Neural progenitor cell (in vitro differentiated cells): ENCODE data around the gene TMED9. TPM values are rescaled to one million over a fixed set of nuclear protein-coding genes. Genes with fewer than 3 reads are reported as not detected.
A peak's percentile ranks its signal among the peaks of the same experiment; 100 is the strongest.
"Not testable (repeated sequence)": the region's sequence is repeated elsewhere in the genome, so short reads cannot be mapped to it uniquely, and the experiment has no call there.

Experiments
- DNase-seq: peaks from one replicate; pipeline ENCODE4 v3.0.0-alpha.2; 2016; ENCODE audit warnings: low spot score
- H2AFZ ChIP-seq: fragments of 200-600 bp; sonication (generic); replicated peaks from 2 replicates; pipeline ENCODE4 v1.6.1; 2016; ENCODE audit warnings: antibody characterized with exemption
- H3F3A ChIP-seq: fragments of 200-600 bp; sonication (generic); 2 replicates; pipeline ENCODE4 v1.6.1; 2016; ENCODE audit warnings: antibody characterized with exemption, low read depth
- H3K27ac ChIP-seq: fragments of 200-600 bp; sonication (generic); 2 replicates; pipeline ENCODE4 v1.5.1; 2016; ENCODE audit warnings: mild to moderate bottlenecking
- H3K27me3 ChIP-seq: fragments of 200-600 bp; sonication (generic); 2 replicates; pipeline ENCODE4 v1.6.1; 2016; ENCODE audit warnings: mild to moderate bottlenecking, moderate library complexity
- H3K36me3 ChIP-seq: fragments of 200-600 bp; sonication (generic); 2 replicates; pipeline ENCODE4 v1.5.1; 2016
- H3K4me1 ChIP-seq: fragments of 200-600 bp; sonication (generic); 2 replicates; pipeline ENCODE4 v1.6.1; 2016; ENCODE audit warnings: mixed run types
- H3K4me2 ChIP-seq: fragments of 200-600 bp; sonication (generic); 2 replicates; pipeline ENCODE4 v1.6.1; 2016
- H3K4me3 ChIP-seq: fragments of 200-600 bp; sonication (generic); 2 replicates; pipeline ENCODE4 v1.5.1; 2016
- H3K79me2 ChIP-seq: fragments of 200-600 bp; sonication (generic); 2 replicates; pipeline ENCODE4 v1.6.1; 2016; ENCODE audit warnings: low read depth
- H3K9ac ChIP-seq: fragments of 200-600 bp; sonication (generic); 2 replicates; pipeline ENCODE4 v1.6.1; 2016
- H3K9me3 ChIP-seq: fragments of 200-600 bp; sonication (generic); 2 replicates; pipeline ENCODE4 v1.5.1; 2016; ENCODE audit warnings: low read depth
- H4K20me1 ChIP-seq: fragments of 200-600 bp; sonication (generic); 2 replicates; pipeline ENCODE4 v1.6.1; 2016; ENCODE audit warnings: low read depth
- H3K27ac Mint-ChIP-seq: 3 replicates; pipeline ENCODE4 v1.8.0; 2021; ENCODE audit warnings: mixed read lengths
- H3K27me3 Mint-ChIP-seq: 2 replicates; pipeline ENCODE4 v1.8.0; 2022; ENCODE audit warnings: low read depth, mild to moderate bottlenecking, inconsistent platforms, moderate library complexity, mixed read lengths; ENCODE audit not compliant: insufficient read depth
- H3K36me3 Mint-ChIP-seq: 3 replicates; pipeline ENCODE4 v1.8.0; 2021; ENCODE audit warnings: mixed read lengths
- H3K4me1 Mint-ChIP-seq: 3 replicates; pipeline ENCODE4 v1.8.0; 2021; ENCODE audit warnings: mixed read lengths
- H3K4me3 Mint-ChIP-seq: 3 replicates; pipeline ENCODE4 v1.8.0; 2021; ENCODE audit warnings: mild to moderate bottlenecking, moderate library complexity, mixed read lengths
- H3K9me3 Mint-ChIP-seq: 3 replicates; pipeline ENCODE4 v1.8.0; 2020; ENCODE audit warnings: mixed read lengths
- CTCF ChIP-seq: fragments of 200-600 bp; sonication (generic); IDR thresholded peaks from 2 replicates; pipeline ENCODE4 v1.5.1; 2017; ENCODE audit warnings: antibody characterized with exemption, mild to moderate bottlenecking
- EZH2 ChIP-seq: fragments of 200-600 bp; sonication (generic); IDR thresholded peaks from 2 replicates; pipeline ENCODE4 v1.6.1; 2017; ENCODE audit warnings: antibody characterized with exemption, mild to moderate bottlenecking, moderate library complexity
- EZH2phosphoT487 ChIP-seq: fragments of 200-600 bp; sonication (generic); IDR thresholded peaks from 2 replicates; pipeline ENCODE4 v1.6.1; 2017; ENCODE audit warnings: antibody characterized with exemption
- total RNA-seq: library from RNA; depleted of rRNA; stranded (reverse); fragments of >200 nt; gene quantifications from 2 replicates; pipeline ENCODE4 v1.2.3, GENCODE V29; 2015; ENCODE audit warnings: low replicate concordance

The TMED9 gene
- total RNA-seq, 1 donor from 2014 or later = 30.9 TPM

- H3K9ac ChIP-seq = no peak overlapping the region
- Mint-ChIP-seq H3K9me3 (no peaks in the 10 kb centered on the region), H3K4me1 (peaks cover 5% of the 10 kb centered on the region), H3K4me3 (no peak overlapping the region), H3K36me3 (peaks cover 4% of the 10 kb centered on the region), H3K27me3 (peaks cover 6% of the 10 kb centered on the region), H3K27ac (peak overlapping the region; percentile 74)
- H3K27me3 ChIP-seq = no peaks in the 10 kb centered on the region
- no peaks in the 10 kb centered on the region for H3K4me1 ChIP-seq
- no peaks in the 10 kb centered on the region for H3K36me3 ChIP-seq
- no peak overlapping the region for H3K4me2 ChIP-seq
- no peak for DNase-seq
- H2AFZ ChIP-seq = no peak overlapping the region
- no peaks in the 10 kb centered on the region for H3K79me2 ChIP-seq
- H4K20me1 ChIP-seq = no peaks in the 10 kb centered on the region
- no peaks in the 10 kb centered on the region for H3K9me3 ChIP-seq
- no peak for TF ChIP-seq EZH2phosphoT487
- no peak for TF ChIP-seq EZH2
- no peak for TF ChIP-seq CTCF
- no peak overlapping the region for H3K27ac ChIP-seq
- no peak overlapping the region for H3K4me3 ChIP-seq
- peaks cover 9% of the 10 kb centered on the region for H3F3A ChIP-seq
Observed at GRCh38 chr5:177612215-177612673, 20.2 kb downstream of the TMED9 start.

DNA sequence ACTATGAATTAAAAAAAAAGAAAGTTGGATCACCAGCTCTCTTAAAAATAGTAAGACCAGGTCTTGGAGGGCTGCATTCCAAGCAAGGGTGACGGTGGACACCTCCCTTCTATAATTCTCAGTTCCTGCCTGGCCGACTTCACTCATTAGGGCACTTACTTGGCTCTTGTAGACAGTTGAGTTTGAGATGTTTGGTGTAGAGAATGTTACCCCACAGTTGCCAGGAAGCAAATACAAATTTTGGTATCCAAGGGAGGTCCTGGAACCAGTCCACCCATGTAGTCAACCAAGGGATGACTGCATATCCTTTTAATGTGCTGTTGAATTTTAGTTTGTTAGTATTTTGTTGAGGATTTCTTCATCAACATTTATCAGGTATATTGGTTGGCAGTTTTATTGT is 28.6 kb downstream of the TMED9 start:
- Histone ChIP-seq H3K9me3 (no peaks in the 10 kb centered on the region), H3K27ac (no peak overlapping the region), H3K9ac (no peak overlapping the region), H3K79me2 (no peaks in the 10 kb centered on the region), H3K36me3 (no peaks in the 10 kb centered on the region), H3K4me2 (no peak overlapping the region), H3K27me3 (no peaks in the 10 kb centered on the region), H2AFZ (no peak overlapping the region), H4K20me1 (no peaks in the 10 kb centered on the region), H3K4me1 (no peaks in the 10 kb centered on the region), H3K4me3 (no peak overlapping the region), H3F3A (no peaks in the 10 kb centered on the region)
- Mint-ChIP-seq H3K27me3 (no peaks in the 10 kb centered on the region), H3K4me3 (no peak overlapping the region), H3K9me3 (no peaks in the 10 kb centered on the region), H3K27ac (no peak overlapping the region), H3K4me1 (no peaks in the 10 kb centered on the region), H3K36me3 (peaks cover 53% of the 10 kb centered on the region)
- DNase-seq = no peak
- no peak for TF ChIP-seq EZH2phosphoT487
- TF ChIP-seq CTCF = no peak
- TF ChIP-seq EZH2 = no peak

DNA sequence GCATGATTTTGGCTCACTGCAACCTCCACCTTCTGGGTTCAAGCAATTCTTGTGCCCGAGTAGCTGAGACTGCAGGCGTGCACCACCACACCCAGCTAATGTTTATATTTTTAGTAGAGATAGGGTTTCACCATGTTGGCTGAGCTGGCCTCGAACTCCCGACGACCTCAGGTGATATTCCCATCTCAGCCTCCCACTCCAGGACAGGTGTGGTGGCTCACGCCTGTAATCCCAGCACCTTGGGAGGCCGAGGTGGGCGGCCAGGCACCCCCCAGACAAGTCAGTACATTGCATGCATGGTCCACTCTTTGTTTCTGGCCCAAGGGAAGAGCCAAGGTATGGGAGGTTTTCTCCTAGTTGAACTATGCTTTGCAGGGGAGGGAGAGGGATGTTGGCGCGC is 32.2 kb downstream of the TMED9 start:
- H3K27ac Mint-ChIP-seq, H3K9ac ChIP-seq, H3K79me2 ChIP-seq, H3K4me1 ChIP-seq, H3K4me3 Mint-ChIP-seq, H3F3A ChIP-seq, H3K4me2 ChIP-seq, H3K4me3 ChIP-seq, H3K4me1 Mint-ChIP-seq, H3K27me3 Mint-ChIP-seq, DNase-seq, H3K36me3 ChIP-seq, H4K20me1 ChIP-seq, H3K27me3 ChIP-seq, H2AFZ ChIP-seq, H3K9me3 ChIP-seq, H3K27ac ChIP-seq, H3K9me3 Mint-ChIP-seq: not testable (repeated sequence)
- H3K36me3 Mint-ChIP-seq = peaks cover 36% of the 10 kb centered on the region

GRCh38 chr5:177630186-177630585 is 38.2 kb downstream of the TMED9 start:
- not testable (repeated sequence) for H3K4me3 Mint-ChIP-seq, H3K4me1 ChIP-seq, H3K27ac Mint-ChIP-seq

GRCh38 chr5:177634912-177635311 is 42.9 kb downstream of the TMED9 start:
- not testable (repeated sequence) for H3K27me3 Mint-ChIP-seq, H3K4me1 Mint-ChIP-seq, H3K9me3 ChIP-seq, DNase-seq, H3K4me3 Mint-ChIP-seq, H3K9ac ChIP-seq, H3K4me2 ChIP-seq, H3K79me2 ChIP-seq, H3F3A ChIP-seq, H4K20me1 ChIP-seq, H3K4me1 ChIP-seq, H3K27ac ChIP-seq, H2AFZ ChIP-seq, H3K4me3 ChIP-seq, H3K36me3 ChIP-seq, H3K27me3 ChIP-seq, H3K27ac Mint-ChIP-seq
- Mint-ChIP-seq H3K36me3 (peaks cover 28% of the 10 kb centered on the region), H3K9me3 (peaks cover 36% of the 10 kb centered on the region)

More at GRCh38 chr5:177630186-177630585, 38.2 kb downstream of the TMED9 start:
- H3K9me3 Mint-ChIP-seq, H3K4me2 ChIP-seq, H3K27me3 Mint-ChIP-seq, H3K27ac ChIP-seq, H2AFZ ChIP-seq, H3F3A ChIP-seq, H3K4me1 Mint-ChIP-seq, H3K9me3 ChIP-seq, H3K36me3 ChIP-seq, H3K4me3 ChIP-seq, H3K9ac ChIP-seq, DNase-seq, H3K27me3 ChIP-seq, H4K20me1 ChIP-seq, H3K79me2 ChIP-seq: not testable (repeated sequence)
- H3K36me3 Mint-ChIP-seq = peaks cover 19% of the 10 kb centered on the region

GRCh38 chr5:177645462-177645861 is 53.5 kb downstream of the TMED9 start:
- H3K9ac ChIP-seq, H3K27me3 Mint-ChIP-seq, H3K4me2 ChIP-seq, DNase-seq, H3K36me3 ChIP-seq, H3K27ac Mint-ChIP-seq, H3K9me3 ChIP-seq, H3K27me3 ChIP-seq, H3K4me1 ChIP-seq, H3K4me3 ChIP-seq, H3K4me3 Mint-ChIP-seq, H4K20me1 ChIP-seq, H3F3A ChIP-seq, H3K27ac ChIP-seq, H3K4me1 Mint-ChIP-seq, H2AFZ ChIP-seq, H3K79me2 ChIP-seq: not testable (repeated sequence)
- Mint-ChIP-seq H3K36me3 (peaks cover 18% of the 10 kb centered on the region), H3K9me3 (peaks cover 17% of the 10 kb centered on the region)
